Bronchial epithelial cell (primary cell): Measurements from ENCODE around the gene EPHA7. TPM values are rescaled to one million over a fixed set of nuclear protein-coding genes. Genes with fewer than 3 reads are reported as not detected.

Experiments
- DNase-seq: peaks from one replicate; pipeline ENCODE4 v3.0.0-alpha.2; 2010; ENCODE audit warnings: low read depth
- FAIRE-seq: peaks from 2 replicates; lab custom pipeline; 2011; peaks lifted over from hg19 to GRCh38; lab: Jason Lieb, UNC
- H3K27me3 ChIP-seq: 2 replicates; pipeline ENCODE4 v1.5.1; 2011; ENCODE audit warnings: low read length; ENCODE audit not compliant: control insufficient read depth, insufficient read depth
- H3K36me3 ChIP-seq: 2 replicates; pipeline ENCODE4 v1.5.1; 2011; ENCODE audit warnings: low read length; ENCODE audit not compliant: control insufficient read depth, insufficient read depth
- H3K4me3 ChIP-seq: 2 replicates; pipeline ENCODE4 v1.5.1; 2011; ENCODE audit warnings: mild to moderate bottlenecking, low read depth, low read length, control low read depth
- CTCF ChIP-seq: IDR thresholded peaks from 2 replicates; pipeline ENCODE4 v1.5.1; 2011; ENCODE audit warnings: mild to moderate bottlenecking, moderate library complexity, low read length, control low read depth, inconsistent platforms; ENCODE audit not compliant: insufficient read depth, severe bottlenecking
- total RNA-seq: library from RNA; depleted of rRNA; stranded (reverse); fragments of >200 nt; gene quantifications from 2 replicates; pipeline ENCODE4 v1.2.1, GENCODE V29; 2014

Gene EPHA7
- total RNA-seq, 1 donor from 2014 or later, result not detected

DNA sequence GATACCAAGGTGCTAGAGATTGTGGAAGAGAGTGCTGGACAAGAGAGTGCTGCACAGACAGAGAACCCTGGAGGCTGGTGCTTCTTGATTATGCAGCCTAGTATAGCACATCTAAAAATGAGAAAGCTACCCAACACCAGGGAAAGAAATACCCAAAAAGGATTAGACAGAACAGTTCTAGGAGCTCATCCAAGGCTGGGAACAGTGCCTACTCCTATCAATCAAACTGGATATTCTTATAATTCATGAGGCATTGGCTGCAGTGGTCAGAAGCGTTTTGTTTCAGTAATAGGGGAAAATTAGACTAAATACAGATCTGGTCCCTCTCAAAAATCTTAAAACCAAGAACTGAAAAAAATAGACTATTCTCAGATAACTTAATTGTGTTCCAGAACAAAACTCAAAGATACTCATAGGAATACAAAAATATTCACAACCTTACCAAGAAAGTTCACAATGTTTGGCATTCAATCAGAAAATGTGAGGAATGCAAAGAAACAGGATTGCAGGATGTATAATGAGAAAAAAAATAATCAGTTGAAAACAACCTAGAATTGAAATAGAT, 222.9 kb downstream of the EPHA7 start:
- Histone ChIP-seq H3K27me3 (no peaks in the 10 kb centered on the region), H3K4me3 (no peak overlapping the region), H3K36me3 (no peaks in the 10 kb centered on the region)
- no peak for TF ChIP-seq CTCF
- DNase-seq (no peak), FAIRE-seq (no peak)

GRCh38 chr6:93194480-93194879, 224.9 kb downstream of the EPHA7 start:
- Histone ChIP-seq H3K36me3 (no peaks in the 10 kb centered on the region), H3K4me3 (no peak overlapping the region), H3K27me3 (no peaks in the 10 kb centered on the region)
- FAIRE-seq, result no peak
- no peak for TF ChIP-seq CTCF
- DNase-seq, result no peak

GRCh38 chr6:93193868-93194267, 225.5 kb downstream of the EPHA7 start:
- Histone ChIP-seq H3K4me3 (no peak overlapping the region), H3K27me3 (no peaks in the 10 kb centered on the region), H3K36me3 (no peaks in the 10 kb centered on the region)
- DNase-seq (no peak), FAIRE-seq (no peak)
- TF ChIP-seq CTCF, result no peak
